ENCODE results near the gene IFT74.

The IFT74 gene

DNA sequence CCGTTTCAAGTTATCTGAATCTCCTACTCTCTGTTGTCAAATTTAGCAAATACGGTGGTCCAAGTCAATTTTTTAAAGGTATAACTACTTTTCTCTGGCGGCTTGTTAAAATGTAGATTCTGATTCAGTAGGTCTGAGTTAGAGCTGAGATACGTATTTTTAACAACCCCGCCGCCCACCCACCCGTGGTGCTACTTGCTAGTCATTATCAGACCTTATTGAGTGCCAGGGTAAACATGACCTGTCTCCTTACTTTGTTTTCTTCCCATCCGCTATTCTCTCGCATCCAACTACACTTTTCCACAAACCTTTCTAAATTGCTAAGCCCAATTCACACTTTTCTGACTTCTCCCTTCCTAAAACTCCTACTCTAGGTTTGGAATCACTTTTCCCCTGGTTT lies 8.5 kb upstream of the IFT74 start:
- H3K27ac Mint-ChIP-seq (ENCODE audit: low read depth): peak overlapping the region; percentile 99
- DNase-seq (ENCODE audit: low spot score in 2 of 2): no peak

DNA sequence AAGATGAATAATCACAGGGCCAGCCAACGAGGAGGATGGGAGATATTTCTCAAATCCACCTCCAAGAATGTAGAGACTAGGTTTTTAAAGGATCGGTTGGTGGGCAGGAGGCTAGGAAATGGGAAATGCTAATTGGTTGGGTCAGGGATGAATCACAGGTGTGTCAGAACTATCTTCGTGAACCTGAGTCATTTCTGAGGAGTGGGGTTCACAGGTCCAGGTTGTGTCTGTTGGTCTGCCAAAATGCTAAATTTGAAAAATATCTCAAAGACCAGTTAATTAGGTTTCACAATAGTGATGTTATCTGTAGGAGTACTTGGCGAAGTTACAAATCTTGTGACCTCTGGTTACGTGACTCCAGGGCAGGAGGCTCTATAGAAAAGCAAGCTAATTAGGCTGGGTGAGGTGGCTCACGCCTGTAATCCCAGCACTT lies 6.6 kb upstream of the IFT74 start:
- H3K27ac Mint-ChIP-seq (ENCODE audit: low read depth): no peak overlapping the region
- H3K27me3 Mint-ChIP-seq: peaks cover 14% of the 10 kb centered on the region
- no peak overlapping the region for H3K4me3 Mint-ChIP-seq
- DNase-seq (ENCODE audit: low spot score in 2 of 2): no peak
- H3K36me3 Mint-ChIP-seq (ENCODE audit: insufficient read depth): peaks cover 13% of the 10 kb centered on the region
- ATAC-seq (replicated peaks; ENCODE audit: extremely low read depth, poor library complexity, severe bottlenecking): no peak
- H3K4me1 Mint-ChIP-seq: peaks cover 33% of the 10 kb centered on the region
- no peaks in the 10 kb centered on the region for H3K9me3 Mint-ChIP-seq

More for the DNA sequence above, 8.5 kb upstream of the IFT74 start:
- Mint-ChIP-seq H3K9me3 (no peaks in the 10 kb centered on the region), H3K27me3 (peaks cover 14% of the 10 kb centered on the region), H3K4me3 (peak overlapping the region; percentile 92), H3K4me1 (peaks cover 30% of the 10 kb centered on the region), H3K36me3 (ENCODE audit: insufficient read depth) (peaks cover 13% of the 10 kb centered on the region)
- ATAC-seq (replicated peaks; ENCODE audit: extremely low read depth, poor library complexity, severe bottlenecking): no peak

DNA sequence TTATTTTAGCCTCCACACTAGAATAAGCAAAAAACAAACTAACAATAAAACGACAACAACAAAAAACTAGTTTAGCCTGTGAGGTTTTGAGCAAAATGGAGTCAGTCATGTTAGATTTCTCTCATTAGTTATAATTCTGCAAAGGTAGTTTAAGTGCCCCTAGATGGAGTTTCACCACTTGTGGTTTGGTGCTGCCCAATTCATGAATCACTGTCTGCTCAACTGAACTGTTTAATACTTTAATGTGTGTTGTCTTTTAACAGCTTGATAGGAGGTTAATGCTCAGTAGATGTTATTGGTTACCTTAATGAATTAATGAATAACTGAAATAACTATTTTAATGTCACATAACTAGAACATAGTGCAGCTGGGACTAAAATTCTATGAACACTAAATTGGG lies 5.7 kb upstream of the IFT74 start:
- Mint-ChIP-seq H3K4me3 (no peak overlapping the region), H3K27me3 (peaks cover 14% of the 10 kb centered on the region), H3K27ac (ENCODE audit: low read depth) (no peak overlapping the region), H3K9me3 (no peaks in the 10 kb centered on the region), H3K4me1 (peaks cover 34% of the 10 kb centered on the region), H3K36me3 (ENCODE audit: insufficient read depth) (peaks cover 16% of the 10 kb centered on the region)
- DNase-seq (ENCODE audit: low spot score in 2 of 2): no peak
- ATAC-seq (replicated peaks; ENCODE audit: extremely low read depth, poor library complexity, severe bottlenecking): no peak

DNA sequence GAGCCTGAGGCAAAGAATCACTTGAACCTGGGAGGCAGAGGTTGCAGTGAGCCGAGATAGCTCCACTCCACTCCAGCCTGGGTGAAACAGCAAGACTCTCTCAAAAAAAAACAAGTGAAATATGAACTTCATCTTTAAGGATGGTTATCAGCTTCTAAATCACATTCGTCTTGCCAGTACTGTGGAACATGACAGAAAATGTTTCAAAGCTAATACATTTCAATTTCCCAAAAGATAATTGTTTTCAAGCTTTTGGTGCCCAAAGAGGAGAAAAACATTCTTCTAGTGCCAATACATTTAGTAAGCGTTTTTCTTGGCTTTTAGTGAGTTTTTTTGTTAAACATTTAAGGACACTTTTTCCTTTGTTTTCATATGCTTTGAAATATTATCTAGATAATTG lies 4.4 kb upstream of the IFT74 start:
- ATAC-seq (replicated peaks; ENCODE audit: extremely low read depth, poor library complexity, severe bottlenecking) (no peak), DNase-seq (ENCODE audit: low spot score in 2 of 2) (no peak)
- H3K4me1 Mint-ChIP-seq: peaks cover 37% of the 10 kb centered on the region
- no peak overlapping the region for H3K4me3 Mint-ChIP-seq
- peaks cover 25% of the 10 kb centered on the region for H3K36me3 Mint-ChIP-seq (ENCODE audit: insufficient read depth)
- no peaks in the 10 kb centered on the region for H3K9me3 Mint-ChIP-seq
- no peak overlapping the region for H3K27ac Mint-ChIP-seq (ENCODE audit: low read depth)
- H3K27me3 Mint-ChIP-seq: peaks cover 14% of the 10 kb centered on the region

DNA sequence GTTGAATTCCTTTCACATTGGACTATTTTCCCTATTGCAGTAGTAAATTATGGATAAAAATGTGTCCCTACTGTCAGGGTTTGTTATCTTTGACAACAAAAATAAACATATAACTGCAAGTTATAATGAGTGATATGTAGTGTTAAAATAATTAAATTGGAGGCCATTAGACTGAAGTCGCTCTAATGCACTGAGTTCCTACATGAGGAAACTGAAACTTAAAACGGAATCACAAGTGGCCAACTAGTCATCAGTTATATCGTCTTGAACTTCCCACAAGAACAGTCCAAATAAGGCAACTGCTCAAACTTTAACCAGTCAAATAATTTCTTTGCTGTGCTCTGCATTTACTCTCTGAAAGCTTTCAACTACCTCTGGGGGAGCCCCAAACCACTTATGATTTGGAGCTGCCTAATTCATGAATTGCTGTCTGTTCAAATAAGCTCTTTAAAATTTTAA lies 2.1 kb upstream of the IFT74 start:
- peaks cover 26% of the 10 kb centered on the region for H3K4me1 Mint-ChIP-seq
- no peaks in the 10 kb centered on the region for H3K9me3 Mint-ChIP-seq
- peak overlapping the region; percentile 81 for H3K27ac Mint-ChIP-seq (ENCODE audit: low read depth)
- peaks cover 14% of the 10 kb centered on the region for H3K36me3 Mint-ChIP-seq (ENCODE audit: insufficient read depth)
- H3K27me3 Mint-ChIP-seq: peaks cover 7% of the 10 kb centered on the region
- peak overlapping the region; percentile 22 for H3K4me3 Mint-ChIP-seq
- ATAC-seq (replicated peaks; ENCODE audit: extremely low read depth, poor library complexity, severe bottlenecking) (no peak), DNase-seq (ENCODE audit: low spot score in 2 of 2) (no peak)

DNA sequence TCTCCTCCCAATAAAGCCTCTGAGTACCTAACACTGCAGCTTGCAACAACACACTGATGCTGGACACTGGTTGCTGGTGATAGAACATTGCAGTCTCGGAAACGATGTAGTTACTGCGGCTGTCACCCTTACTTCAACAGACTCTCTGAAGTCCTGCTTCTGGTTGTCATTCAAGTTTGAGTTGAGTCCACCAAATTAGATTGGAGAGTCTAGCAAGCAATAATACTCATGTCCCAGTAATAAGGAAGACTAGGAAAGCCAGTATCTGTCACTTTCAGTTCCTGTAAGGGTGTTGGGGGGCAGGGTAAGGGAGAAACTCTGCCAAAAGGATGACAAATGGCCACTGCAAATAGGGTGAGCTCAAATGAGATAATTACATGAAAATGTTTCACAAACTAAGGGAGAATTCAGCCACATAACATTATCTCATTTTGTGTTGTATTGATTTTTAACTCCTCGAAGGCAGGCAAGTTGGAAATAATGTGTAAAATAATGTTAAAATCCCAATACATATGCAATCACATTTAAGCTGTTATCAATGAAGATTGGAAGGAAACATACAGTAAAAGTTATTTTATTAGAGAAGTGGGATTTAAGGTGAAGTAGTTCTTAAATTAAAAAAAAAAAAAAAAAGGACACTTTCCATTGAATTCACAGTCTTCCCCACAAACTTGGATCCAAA lies 849 bp upstream of the IFT74 start:
- no peak for DNase-seq (ENCODE audit: low spot score in 2 of 2)
- H3K4me3 Mint-ChIP-seq: peak overlapping the region; percentile 85
- no peaks in the 10 kb centered on the region for H3K9me3 Mint-ChIP-seq
- peaks cover 14% of the 10 kb centered on the region for H3K36me3 Mint-ChIP-seq (ENCODE audit: insufficient read depth)
- peaks cover 26% of the 10 kb centered on the region for H3K4me1 Mint-ChIP-seq
- H3K27ac Mint-ChIP-seq (ENCODE audit: low read depth): peak overlapping the region; percentile 93
- ATAC-seq (replicated peaks; ENCODE audit: extremely low read depth, poor library complexity, severe bottlenecking): no peak
- no peaks in the 10 kb centered on the region for H3K27me3 Mint-ChIP-seq

DNA sequence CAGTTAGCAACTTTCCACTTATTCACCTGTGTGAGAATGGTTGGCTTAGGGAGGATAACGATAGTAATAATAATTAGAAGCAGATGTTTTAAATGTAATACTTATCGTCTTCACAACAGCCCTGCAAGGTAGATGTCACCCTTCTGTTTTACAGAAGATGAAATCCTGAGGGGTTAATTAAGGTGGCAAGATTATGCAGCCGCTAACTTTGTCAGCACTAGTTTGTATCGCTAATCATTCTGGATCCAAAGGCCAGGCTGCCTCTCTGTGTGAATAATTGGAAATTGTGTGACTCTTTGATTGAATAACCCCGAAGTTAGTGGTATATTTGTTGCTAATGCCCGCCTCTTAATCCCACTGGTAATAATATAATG lies 635 bp downstream of the IFT74 start:
- Mint-ChIP-seq H3K27ac (ENCODE audit: low read depth) (peak overlapping the region; percentile 93), H3K9me3 (no peaks in the 10 kb centered on the region), H3K4me1 (peaks cover 26% of the 10 kb centered on the region), H3K36me3 (ENCODE audit: insufficient read depth) (peaks cover 14% of the 10 kb centered on the region), H3K4me3 (peak overlapping the region; percentile 85), H3K27me3 (no peaks in the 10 kb centered on the region)
- DNase-seq (ENCODE audit: low spot score in 2 of 2) (no peak), ATAC-seq (replicated peaks; ENCODE audit: extremely low read depth, poor library complexity, severe bottlenecking) (no peak)

DNA sequence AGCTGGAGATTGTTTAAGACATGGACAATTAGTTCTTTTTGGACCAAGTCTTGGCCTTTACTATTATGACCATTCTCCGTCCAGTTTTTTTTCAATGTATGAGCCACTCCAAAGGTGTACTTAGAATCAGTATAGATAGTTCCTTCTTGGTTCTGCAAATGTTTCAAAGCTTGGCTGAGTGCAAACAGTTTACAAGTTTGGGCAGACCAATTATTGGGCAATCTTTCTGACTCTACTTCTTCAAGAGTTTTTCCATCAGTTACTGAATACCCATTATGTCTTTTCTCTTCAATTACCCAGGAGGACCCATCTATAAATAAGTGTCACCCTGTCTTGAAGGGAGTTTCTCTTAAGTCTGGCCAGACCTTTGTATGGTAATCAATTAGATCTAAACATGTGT lies 15.5 kb downstream of the IFT74 start:
- H3K4me1 Mint-ChIP-seq: peaks cover 7% of the 10 kb centered on the region
- no peak overlapping the region for H3K4me3 Mint-ChIP-seq
- no peaks in the 10 kb centered on the region for H3K9me3 Mint-ChIP-seq
- no peak for DNase-seq (ENCODE audit: low spot score in 2 of 2)
- H3K36me3 Mint-ChIP-seq (ENCODE audit: insufficient read depth): peaks cover 2% of the 10 kb centered on the region
- no peak for ATAC-seq (replicated peaks; ENCODE audit: extremely low read depth, poor library complexity, severe bottlenecking)
- H3K27me3 Mint-ChIP-seq: no peaks in the 10 kb centered on the region
- no peak overlapping the region for H3K27ac Mint-ChIP-seq (ENCODE audit: low read depth)

DNA sequence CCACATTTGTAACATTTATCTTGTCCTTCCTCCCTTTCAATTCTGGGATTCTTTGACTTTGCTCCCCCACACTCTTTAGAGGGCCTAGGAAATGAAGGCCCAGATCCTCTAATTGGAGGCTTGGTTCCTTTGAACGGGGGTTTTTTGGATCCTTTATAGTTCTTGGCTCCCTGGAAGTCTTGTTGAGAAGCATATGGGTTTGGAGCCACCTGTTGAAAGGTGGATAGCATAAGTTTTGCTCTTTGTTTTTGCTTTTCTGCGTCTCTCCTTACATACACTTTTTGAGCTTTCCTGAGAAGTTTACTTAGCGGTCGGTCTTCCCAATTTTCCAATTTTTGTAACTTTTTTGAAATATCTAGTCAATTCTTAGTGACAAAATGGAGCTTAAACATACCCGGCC lies 17.8 kb downstream of the IFT74 start:
- Mint-ChIP-seq H3K4me1 (no peaks in the 10 kb centered on the region), H3K27me3 (no peaks in the 10 kb centered on the region), H3K36me3 (ENCODE audit: insufficient read depth) (peaks cover 4% of the 10 kb centered on the region), H3K4me3 (no peak overlapping the region), H3K27ac (ENCODE audit: low read depth) (no peak overlapping the region), H3K9me3 (no peaks in the 10 kb centered on the region)
- ATAC-seq (replicated peaks; ENCODE audit: extremely low read depth, poor library complexity, severe bottlenecking): no peak
- DNase-seq (ENCODE audit: low spot score in 2 of 2): no peak

DNA sequence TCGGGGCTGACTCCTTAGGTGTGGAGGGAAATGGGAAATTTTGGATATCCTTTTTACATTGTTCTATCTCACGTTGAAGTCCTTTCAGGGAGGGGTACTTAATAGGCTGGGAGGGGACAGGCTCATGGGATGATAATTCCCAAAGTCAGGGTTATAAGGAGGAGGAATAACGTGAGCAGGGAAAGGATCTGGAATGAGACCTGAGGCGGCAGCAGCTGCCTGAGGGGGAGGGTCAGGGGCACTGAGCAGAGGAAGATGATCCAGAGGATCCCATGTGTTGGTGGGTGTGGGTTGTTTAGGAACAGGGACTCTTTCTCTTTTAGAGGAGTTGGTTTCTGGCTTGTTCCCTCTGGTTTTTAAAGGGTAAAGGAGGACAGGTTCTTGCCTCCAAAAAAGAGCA lies 18.7 kb downstream of the IFT74 start:
- Mint-ChIP-seq H3K9me3 (no peaks in the 10 kb centered on the region), H3K4me3 (no peak overlapping the region), H3K27ac (ENCODE audit: low read depth) (no peak overlapping the region), H3K36me3 (ENCODE audit: insufficient read depth) (peaks cover 4% of the 10 kb centered on the region), H3K27me3 (no peaks in the 10 kb centered on the region), H3K4me1 (no peaks in the 10 kb centered on the region)
- DNase-seq (ENCODE audit: low spot score in 2 of 2): no peak
- ATAC-seq (replicated peaks; ENCODE audit: extremely low read depth, poor library complexity, severe bottlenecking): no peak

DNA sequence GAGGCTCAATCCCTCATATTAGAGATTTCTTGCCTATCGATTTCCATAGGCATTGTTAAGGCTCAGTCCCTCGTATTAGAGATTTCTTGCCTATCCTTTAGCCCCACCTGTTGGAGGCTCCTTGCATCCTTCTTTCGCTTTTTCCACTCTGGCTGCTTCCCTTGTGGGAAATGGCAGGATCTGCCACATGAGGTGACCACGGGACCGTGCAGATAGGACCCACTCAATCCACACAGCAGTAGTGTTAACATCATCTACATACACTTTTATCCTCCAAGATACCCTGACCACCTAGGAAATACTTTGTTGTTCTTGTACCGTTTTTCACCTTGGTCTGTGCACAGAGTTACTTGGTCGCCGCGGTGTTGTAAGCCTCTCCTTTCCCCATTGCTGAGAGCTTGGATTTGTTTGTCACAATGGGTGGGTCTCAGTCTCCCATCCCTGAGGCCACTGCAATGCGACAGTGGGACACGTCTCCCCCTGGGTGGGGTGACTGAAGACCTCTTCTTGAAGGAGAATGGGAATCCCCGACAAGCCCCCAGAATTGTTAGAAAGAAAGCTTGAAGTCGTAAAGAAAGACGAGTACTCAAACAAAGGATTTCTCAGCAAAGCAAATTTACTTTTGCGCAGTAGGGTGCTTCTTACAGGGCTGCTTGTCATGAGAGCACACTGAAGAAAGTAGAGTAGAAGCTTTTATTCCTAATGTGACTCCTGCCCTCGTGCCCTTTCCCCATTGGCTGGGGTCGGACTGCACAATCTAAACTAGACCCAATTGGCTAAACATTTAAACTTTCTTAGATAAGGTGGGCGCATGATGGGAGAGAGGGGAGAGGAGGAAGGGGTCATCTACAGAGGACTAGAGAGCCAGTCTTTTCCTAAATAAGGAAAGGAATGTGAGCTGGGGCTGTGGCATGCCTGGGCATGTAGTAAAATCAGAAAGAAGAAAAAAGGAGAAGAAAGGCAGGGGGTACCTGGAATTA lies 19.8 kb downstream of the IFT74 start:
- no peak for ATAC-seq (replicated peaks; ENCODE audit: extremely low read depth, poor library complexity, severe bottlenecking)
- Mint-ChIP-seq H3K36me3 (ENCODE audit: insufficient read depth) (peaks cover 4% of the 10 kb centered on the region), H3K27me3 (no peaks in the 10 kb centered on the region), H3K27ac (ENCODE audit: low read depth) (no peak overlapping the region), H3K9me3 (no peaks in the 10 kb centered on the region), H3K4me3 (no peak overlapping the region), H3K4me1 (no peaks in the 10 kb centered on the region)
- no peak for DNase-seq (ENCODE audit: low spot score in 2 of 2)

DNA sequence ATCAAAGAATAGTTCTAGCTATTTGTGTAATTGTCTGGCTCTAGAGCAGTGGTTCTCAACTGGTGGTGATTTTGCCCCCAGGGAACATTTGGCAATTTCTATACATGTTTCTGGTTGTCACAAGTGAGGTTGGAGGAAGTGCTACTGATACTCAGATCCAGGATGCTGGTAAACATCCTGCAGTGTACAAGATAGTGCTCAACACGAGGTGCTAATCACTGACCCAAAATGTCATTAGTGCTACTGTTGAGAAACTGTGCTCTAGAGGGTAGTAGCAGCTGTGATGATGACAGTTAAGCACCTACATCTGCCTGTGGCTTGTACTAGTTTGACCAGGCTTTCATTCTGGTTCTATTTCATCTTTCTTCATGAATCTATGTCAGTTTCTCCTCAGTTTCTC lies 27.1 kb downstream of the IFT74 start:
- H3K4me1 Mint-ChIP-seq: no peaks in the 10 kb centered on the region
- H3K27me3 Mint-ChIP-seq: no peaks in the 10 kb centered on the region
- H3K9me3 Mint-ChIP-seq: no peaks in the 10 kb centered on the region
- no peak for ATAC-seq (replicated peaks; ENCODE audit: extremely low read depth, poor library complexity, severe bottlenecking)
- peaks cover 9% of the 10 kb centered on the region for H3K36me3 Mint-ChIP-seq (ENCODE audit: insufficient read depth)
- peak overlapping the region; percentile 62 for H3K27ac Mint-ChIP-seq (ENCODE audit: low read depth)
- DNase-seq (ENCODE audit: low spot score in 2 of 2): no peak
- H3K4me3 Mint-ChIP-seq: no peak overlapping the region

DNA sequence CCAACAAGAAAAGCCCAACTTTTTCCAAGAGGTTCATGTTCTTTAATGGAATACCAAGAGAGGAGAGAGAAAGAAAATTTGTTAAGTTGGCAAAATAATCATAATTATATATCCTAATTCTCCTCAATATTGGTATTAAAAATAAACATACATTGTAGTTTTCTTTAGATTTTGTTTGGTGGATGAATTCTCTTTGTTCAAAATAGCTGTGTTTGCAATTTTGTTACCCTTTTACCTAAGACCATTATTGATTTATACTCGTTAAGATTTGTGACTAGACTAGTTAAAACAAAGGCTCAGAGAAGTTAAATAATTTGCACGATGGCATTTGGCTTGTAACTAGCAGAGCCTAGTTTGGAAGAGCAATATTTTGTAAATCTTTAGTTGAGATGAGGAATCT lies 39.6 kb downstream of the IFT74 start:
- ATAC-seq (replicated peaks; ENCODE audit: extremely low read depth, poor library complexity, severe bottlenecking): no peak
- no peaks in the 10 kb centered on the region for H3K4me1 Mint-ChIP-seq

More for the DNA sequence above, 39.6 kb downstream of the IFT74 start:
- H3K27ac Mint-ChIP-seq (ENCODE audit: low read depth): no peak overlapping the region
- H3K9me3 Mint-ChIP-seq: no peaks in the 10 kb centered on the region
- no peaks in the 10 kb centered on the region for H3K27me3 Mint-ChIP-seq
- no peak overlapping the region for H3K4me3 Mint-ChIP-seq
- H3K36me3 Mint-ChIP-seq (ENCODE audit: insufficient read depth): peaks cover 3% of the 10 kb centered on the region
- no peak for DNase-seq (ENCODE audit: low spot score in 2 of 2)

Measured in central memory CD8-positive, alpha-beta T cell (primary cell).